ENCODE data around the gene PARVA. TPM values are rescaled to one million over a fixed set of nuclear protein-coding genes. Genes with fewer than 3 reads are reported as not detected.
"Not testable (repeated sequence)": the region's sequence is repeated elsewhere in the genome, so short reads cannot be mapped to it uniquely, and the experiment has no call there.

Gene PARVA
- total RNA-seq, 2 donors from 2014 or later = 55.9 to 58.1 TPM

DNA sequence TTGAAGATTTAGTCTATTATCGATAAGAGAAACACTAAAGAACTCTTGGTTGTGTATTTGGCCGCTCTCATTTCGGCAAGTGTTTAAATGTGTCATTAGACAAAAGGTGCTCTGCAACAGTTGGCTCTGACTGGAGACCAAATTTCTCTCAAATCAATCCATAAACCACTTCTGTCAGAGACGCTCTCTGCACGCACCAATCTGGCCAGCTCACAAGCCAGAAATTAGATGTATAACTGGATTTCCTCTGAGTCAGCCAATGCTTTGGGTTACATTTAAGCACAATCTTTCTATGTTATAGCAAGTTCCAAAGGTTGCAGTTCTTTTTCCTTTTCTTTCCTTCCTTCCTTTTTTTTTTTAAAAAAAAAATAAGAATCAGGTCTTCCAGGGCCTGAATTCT is 17.6 kb upstream of the PARVA start:
- Histone ChIP-seq H3K9me3 (no peaks in the 10 kb centered on the region), H3K27ac (no peak overlapping the region), H3K27me3 (no peaks in the 10 kb centered on the region), H3K36me3 (no peaks in the 10 kb centered on the region), H3K4me3 (no peak overlapping the region), H3K4me1 (no peaks in the 10 kb centered on the region)
- TF ChIP-seq, protein P1, sequence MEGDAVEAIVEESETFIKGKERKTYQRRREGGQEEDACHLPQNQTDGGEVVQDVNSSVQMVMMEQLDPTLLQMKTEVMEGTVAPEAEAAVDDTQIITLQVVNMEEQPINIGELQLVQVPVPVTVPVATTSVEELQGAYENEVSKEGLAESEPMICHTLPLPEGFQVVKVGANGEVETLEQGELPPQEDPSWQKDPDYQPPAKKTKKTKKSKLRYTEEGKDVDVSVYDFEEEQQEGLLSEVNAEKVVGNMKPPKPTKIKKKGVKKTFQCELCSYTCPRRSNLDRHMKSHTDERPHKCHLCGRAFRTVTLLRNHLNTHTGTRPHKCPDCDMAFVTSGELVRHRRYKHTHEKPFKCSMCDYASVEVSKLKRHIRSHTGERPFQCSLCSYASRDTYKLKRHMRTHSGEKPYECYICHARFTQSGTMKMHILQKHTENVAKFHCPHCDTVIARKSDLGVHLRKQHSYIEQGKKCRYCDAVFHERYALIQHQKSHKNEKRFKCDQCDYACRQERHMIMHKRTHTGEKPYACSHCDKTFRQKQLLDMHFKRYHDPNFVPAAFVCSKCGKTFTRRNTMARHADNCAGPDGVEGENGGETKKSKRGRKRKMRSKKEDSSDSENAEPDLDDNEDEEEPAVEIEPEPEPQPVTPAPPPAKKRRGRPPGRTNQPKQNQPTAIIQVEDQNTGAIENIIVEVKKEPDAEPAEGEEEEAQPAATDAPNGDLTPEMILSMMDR (IDR thresholded peaks at IDR 0.05) = no peak
- no peak for DNase-seq (ENCODE audit: low spot score)

DNA sequence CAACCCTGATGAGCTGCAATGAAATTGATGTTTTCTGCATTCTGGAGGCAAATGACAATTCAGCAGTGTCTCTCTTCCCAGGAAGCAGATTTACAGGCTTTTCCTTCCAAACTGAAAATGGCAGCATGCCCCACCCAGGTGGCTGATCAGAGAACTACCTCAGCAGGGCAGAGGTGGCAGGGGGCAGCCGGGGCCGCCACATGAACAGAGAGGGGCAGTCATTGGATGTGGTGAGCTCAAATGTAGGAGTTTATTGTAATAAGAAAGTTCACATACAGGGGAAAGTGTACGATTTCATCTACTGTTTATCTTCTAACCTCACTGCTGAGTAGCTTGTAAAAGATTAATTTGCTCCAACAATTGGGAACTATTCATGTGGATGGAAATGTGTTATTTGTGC is 15.7 kb upstream of the PARVA start:
- Histone ChIP-seq H3K9me3 (no peaks in the 10 kb centered on the region), H3K27me3 (no peaks in the 10 kb centered on the region), H3K27ac (no peak overlapping the region), H3K4me1 (no peaks in the 10 kb centered on the region), H3K36me3 (no peaks in the 10 kb centered on the region), H3K4me3 (no peak overlapping the region)
- TF ChIP-seq, protein P1 (IDR thresholded peaks at IDR 0.05) = no peak
- DNase-seq (ENCODE audit: low spot score) = no peak

DNA sequence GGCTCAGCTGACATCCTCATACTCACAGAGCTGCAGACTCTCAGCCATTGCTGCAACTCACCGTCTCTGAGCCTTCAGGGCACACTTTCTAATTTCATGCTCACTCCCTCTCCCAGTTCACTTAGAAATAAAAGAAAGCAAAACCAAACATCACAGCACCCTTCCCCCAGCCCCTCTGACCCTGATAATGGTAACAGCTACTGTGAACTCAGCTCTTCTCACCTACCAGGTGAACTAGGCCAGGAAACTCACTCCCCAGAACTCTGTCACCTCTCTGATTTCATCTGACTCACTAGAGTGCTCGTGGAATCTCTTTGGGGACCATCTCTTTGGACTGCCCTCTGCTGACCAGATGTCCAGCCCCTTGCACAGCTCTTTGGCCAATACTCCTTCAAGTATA is 14.5 kb upstream of the PARVA start:
- Histone ChIP-seq H3K4me3 (no peak overlapping the region), H3K36me3 (no peaks in the 10 kb centered on the region), H3K4me1 (no peaks in the 10 kb centered on the region), H3K27ac (no peak overlapping the region), H3K9me3 (no peaks in the 10 kb centered on the region), H3K27me3 (no peaks in the 10 kb centered on the region)
- TF ChIP-seq, protein P1 (IDR thresholded peaks at IDR 0.05) = no peak
- DNase-seq (ENCODE audit: low spot score) = no peak

DNA sequence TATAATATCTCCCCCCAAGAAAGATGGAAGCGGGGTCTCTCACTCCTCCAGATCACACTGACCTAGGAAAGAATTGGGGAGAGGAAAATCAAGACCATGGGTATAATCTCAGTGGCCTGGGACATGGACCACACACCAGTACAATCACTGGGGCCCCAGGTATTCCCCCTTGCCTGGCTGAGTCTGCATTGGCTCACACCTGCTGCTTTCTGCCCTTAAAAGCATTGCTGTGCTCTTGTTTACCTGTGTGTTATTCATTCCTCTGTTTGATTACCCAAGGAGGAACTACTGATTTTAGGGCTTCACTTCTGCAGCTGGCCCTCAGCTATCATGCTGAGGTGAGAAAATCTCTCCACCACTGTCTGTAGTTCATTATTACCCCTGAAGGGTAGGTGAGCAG is 14.0 kb upstream of the PARVA start:
- H3K36me3 ChIP-seq = no peaks in the 10 kb centered on the region
- H3K4me3 ChIP-seq = no peak overlapping the region
- no peak overlapping the region for H3K27ac ChIP-seq
- no peaks in the 10 kb centered on the region for H3K9me3 ChIP-seq
- no peaks in the 10 kb centered on the region for H3K4me1 ChIP-seq
- no peak for DNase-seq (ENCODE audit: low spot score)
- no peaks in the 10 kb centered on the region for H3K27me3 ChIP-seq
- TF ChIP-seq, protein P1 (IDR thresholded peaks at IDR 0.05) = no peak

DNA sequence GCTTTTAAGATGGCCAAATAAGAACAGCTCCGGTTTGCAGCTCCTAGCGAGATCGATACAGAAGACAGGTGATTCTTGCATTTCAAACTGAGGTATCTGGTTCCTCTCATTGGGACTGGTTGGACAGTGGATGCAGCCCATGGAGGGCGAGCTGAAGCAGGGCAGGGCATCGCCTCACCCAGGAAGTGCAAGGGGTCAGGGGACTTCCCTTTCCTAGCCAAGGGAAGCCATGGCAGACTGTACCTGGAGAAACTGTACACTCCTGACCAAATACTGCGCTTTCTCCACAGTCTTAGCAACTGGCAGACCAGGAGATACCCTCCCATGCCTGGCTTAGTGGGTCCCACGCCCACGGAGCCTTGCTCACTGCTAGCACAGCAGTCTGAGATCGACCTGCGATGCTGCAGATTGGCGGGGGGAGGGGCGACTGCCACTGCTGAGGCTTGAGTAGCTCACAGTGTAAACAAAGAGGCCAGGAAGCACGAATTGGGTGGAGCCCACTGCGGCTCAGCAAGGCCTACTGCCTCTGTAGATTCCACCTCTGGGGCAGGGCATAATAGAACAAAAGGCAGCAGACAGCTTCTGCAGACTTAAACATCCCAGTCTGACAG is 11.3 kb upstream of the PARVA start:
- not testable (repeated sequence) for H3K27me3 ChIP-seq; H3K9me3 ChIP-seq; DNase-seq (ENCODE audit: low spot score); H3K36me3 ChIP-seq; H3K4me3 ChIP-seq; H3K4me1 ChIP-seq; H3K27ac ChIP-seq

DNA sequence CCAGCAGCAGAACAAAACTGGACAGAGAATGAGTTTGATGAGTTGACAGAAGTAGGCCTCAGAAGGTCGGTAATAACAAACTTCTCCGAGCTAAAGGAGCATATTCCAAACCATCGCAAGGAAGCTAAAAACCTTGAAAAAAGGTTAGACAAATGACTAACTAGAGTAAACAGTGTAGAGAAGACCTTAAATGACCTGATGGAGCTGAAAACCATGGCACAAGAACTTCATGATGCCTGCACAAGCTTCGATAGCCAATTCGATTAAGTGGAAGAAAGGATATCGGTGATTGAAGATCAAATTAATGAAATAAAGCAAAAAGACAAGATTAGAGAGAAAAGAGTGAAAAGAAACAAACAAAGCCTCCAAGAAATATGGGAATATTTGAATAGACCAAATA is 10.3 kb upstream of the PARVA start:
- H3K9me3 ChIP-seq; H3K27me3 ChIP-seq; H3K4me1 ChIP-seq; H3K36me3 ChIP-seq; H3K4me3 ChIP-seq; DNase-seq (ENCODE audit: low spot score); H3K27ac ChIP-seq: not testable (repeated sequence)

DNA sequence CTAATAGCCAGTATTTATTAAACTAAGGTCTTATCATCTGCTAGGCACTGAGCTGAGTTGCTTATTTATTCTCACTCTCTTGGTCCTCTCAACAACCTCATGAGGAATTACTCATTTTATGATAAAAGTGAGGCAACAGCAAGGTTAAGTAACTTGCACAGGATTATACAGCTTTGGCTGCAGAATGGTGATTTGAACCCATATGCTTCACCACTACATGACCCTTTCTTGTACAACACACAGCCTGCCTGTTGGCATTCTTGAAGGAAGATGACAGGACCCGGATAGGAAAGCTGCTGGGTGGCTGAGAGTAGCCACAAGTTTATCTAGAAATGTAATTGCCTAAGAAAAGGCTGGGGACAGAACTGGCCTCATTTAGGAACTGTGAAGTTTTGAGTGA is 5.3 kb upstream of the PARVA start:
- no peak for DNase-seq (ENCODE audit: low spot score)
- peaks cover 0 to 13% of the 10 kb centered on the region in 2 donors for H3K4me1 ChIP-seq

More for the DNA sequence above, 5.3 kb upstream of the PARVA start:
- no peaks in the 10 kb centered on the region for H3K9me3 ChIP-seq
- H3K36me3 ChIP-seq = no peaks in the 10 kb centered on the region
- no peak overlapping the region for H3K27ac ChIP-seq
- H3K4me3 ChIP-seq = no peak overlapping the region
- no peaks in the 10 kb centered on the region for H3K27me3 ChIP-seq
- TF ChIP-seq, protein P1 (IDR thresholded peaks at IDR 0.05) = no peak

Measured in right atrium auricular region (tissue), 2 donors.